GM18505 (cell line): ENCODE results near the gene EP400.

Experiments used
- ATAC-seq: cut with Tn5 transposase; IDR thresholded peaks from one replicate; pipeline ENCODE4 v1.9.1; 2021; ENCODE audit not compliant: unreplicated experiment
- POLR2A ChIP-seq: IDR thresholded peaks from 4 replicates; pipeline ENCODE4 v1.6.1; 2011; ENCODE audit warnings: borderline replicate concordance; ENCODE audit not compliant: insufficient read depth, insufficient read length; ENCODE audit errors: extremely low read depth

EP400 gene

DNA sequence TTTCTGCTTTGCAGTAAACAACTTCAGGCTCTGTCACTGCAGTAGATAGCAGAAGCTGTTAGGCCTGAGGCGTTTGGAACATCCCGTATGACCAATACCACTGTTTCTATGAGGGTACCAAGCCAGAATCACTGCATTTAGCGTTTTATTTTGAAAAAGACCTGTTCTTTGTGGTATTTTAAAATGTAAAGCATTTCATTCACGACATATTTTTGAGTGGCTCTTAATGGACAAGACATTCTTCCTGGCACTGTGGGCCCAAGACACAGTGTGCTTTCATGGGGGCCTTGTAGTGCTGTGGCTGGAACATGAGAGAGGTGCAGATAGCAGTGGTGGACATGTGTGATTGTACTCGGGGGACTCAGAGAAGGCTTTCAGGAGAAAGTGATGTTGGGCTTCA, 107.9 kb downstream of the EP400 start:
- no peak for TF ChIP-seq POLR2A
- ATAC-seq: no peak

DNA sequence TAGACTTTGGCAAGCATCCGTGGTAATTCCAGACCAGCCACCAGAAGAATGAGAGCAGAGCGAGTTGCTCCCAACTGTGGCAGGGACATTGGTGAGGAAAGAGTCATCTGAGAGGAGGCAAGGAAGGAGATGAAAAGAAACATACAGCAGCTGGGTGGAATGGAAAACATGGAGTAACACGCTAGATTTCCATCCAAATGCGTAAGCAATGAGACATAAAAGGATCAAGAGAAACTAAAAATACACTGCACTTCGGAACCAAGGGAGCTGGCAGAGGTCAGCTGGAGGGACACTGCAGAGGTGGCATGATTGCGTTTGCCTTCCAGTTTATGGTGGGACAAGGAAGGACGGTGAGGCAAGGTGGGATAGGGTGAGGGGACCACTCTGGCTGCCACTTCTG, 111.5 kb downstream of the EP400 start:
- ATAC-seq: no peak

GRCh38 chr12:132061641-132062430, 112.1 kb downstream of the EP400 start:
- TF ChIP-seq POLR2A: no peak
- no peak for ATAC-seq

More for the DNA sequence above, 111.5 kb downstream of the EP400 start:
- TF ChIP-seq POLR2A: no peak

- no peak for ATAC-seq
- no peak for TF ChIP-seq POLR2A
These were observed 112.7 kb downstream of the EP400 start for GRCh38 chr12:132062481-132062880.

DNA sequence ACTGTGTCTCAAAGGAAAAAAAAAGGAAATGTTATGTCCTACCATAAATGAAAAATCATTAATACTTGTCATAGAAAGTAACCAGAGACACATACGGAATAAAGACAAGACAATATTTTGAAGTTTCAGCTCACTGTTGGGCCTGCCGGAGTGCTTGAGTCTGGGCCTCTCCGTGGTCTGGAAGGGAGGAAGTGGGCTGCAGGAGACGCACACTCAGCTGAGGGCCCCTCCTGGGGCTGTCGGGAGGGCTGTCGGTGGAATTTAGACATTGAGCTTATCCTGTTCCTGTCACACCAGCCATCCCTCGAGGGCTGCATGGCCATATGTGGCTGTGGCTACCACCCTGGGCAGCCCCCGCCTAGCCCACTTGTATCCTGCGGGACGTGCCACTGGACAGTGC, 113.7 kb downstream of the EP400 start:
- no peak for TF ChIP-seq POLR2A
- ATAC-seq: no peak

GRCh38 chr12:132064631-132065030, 114.9 kb downstream of the EP400 start:
- no peak for ATAC-seq
- TF ChIP-seq POLR2A: no peak

DNA sequence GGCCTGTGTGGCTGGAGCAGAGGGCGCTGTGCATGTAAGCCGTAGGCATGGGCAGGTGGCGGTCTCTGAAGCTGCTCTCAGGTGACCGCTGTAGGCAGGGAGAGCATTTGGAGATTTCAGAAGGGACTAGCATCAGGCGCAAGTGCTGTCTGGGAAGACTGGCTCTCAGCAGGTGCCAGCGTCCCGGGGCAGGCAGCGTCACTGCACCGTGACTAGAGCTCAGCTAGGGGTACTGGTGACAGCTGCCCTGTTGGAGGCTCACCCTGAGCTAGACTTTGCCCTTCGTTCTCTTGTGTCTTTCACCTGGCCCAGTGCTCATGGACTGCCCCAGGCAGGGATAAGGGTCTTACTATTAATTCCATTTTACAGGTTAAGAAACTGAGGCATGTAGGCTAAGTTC, 115.5 kb downstream of the EP400 start:
- TF ChIP-seq POLR2A: no peak
- ATAC-seq: no peak

DNA sequence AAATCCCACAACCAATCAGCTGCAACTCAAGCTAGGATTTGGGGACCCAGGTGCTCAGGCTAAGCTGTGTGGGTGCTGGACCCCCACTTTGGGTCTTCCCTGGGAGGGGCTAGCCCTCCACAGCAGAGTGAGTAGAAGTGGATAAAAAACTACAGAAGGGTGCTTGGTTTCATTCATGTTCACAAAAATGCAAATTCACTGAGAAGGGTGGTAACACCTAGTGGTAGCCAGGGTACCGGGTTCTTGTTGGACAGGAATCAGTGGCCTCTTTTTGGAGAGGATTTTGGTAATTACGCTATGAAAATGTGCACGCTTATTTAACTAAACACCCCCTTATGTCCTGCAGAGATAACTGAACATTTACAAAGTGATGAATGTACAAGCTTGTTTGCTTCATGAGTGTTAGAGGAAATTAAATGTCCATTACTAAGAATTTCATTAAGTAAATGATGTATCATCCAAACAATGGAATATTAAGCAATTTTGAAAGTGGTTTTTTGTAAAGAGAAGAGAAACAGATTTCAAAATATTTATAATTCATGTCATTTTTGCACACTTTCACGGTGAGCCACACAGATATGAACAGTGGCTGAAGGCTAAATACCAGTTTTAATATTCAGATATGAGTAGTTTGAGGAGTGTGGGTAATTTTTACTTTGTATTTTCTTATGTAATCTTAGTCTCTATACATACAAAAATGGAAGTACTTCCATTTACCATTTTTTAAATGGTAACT, 116.0 kb downstream of the EP400 start:
- TF ChIP-seq POLR2A: no peak
- no peak for ATAC-seq

GRCh38 chr12:132066345-132066685, 116.6 kb downstream of the EP400 start:
- TF ChIP-seq POLR2A: no peak
- no peak for ATAC-seq

DNA sequence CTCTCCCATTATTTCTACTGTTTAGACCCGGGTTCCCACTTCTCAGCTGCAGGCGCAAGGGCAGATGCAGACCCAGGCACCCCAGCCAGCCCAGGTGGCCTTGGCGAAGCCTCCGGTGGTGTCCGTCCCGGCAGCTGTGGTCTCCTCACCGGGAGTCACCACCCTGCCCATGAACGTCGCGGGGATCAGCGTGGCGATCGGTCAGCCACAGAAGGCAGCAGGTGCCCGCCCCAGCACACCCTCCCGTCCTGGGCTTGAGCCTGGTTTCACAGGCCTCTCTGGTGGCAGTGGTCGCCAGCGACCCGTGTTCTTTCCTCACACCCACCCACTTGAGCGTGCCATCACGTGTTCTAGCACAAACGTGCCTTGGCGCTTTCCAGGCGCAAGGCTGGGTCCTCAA, 117.0 kb downstream of the EP400 start:
- ATAC-seq: no peak
- no peak for TF ChIP-seq POLR2A

- TF ChIP-seq POLR2A: no peak
- no peak for ATAC-seq
These were observed 117.4 kb downstream of the EP400 start for GRCh38 chr12:132067182-132067581.

DNA sequence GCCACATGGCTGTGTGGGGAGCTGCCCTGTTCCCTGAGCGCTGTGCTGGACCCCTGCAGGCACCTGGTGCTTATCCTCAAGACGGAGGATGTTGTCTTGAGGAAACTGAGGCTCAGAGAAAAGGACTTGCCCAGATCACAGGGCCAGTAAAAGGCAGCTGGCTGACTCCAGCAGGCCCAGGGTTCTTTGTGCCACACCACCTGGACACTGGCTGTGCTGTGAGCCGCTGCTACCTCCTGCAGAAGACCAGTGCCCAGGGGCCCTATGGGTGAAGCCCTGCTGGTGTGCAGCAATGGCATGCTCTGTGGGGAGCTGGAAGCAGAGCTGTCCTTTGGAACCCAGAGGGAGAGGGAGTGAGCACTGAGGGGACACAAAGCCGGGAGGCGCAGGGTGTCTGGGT, 118.5 kb downstream of the EP400 start:
- TF ChIP-seq POLR2A: no peak
- ATAC-seq: no peak

DNA sequence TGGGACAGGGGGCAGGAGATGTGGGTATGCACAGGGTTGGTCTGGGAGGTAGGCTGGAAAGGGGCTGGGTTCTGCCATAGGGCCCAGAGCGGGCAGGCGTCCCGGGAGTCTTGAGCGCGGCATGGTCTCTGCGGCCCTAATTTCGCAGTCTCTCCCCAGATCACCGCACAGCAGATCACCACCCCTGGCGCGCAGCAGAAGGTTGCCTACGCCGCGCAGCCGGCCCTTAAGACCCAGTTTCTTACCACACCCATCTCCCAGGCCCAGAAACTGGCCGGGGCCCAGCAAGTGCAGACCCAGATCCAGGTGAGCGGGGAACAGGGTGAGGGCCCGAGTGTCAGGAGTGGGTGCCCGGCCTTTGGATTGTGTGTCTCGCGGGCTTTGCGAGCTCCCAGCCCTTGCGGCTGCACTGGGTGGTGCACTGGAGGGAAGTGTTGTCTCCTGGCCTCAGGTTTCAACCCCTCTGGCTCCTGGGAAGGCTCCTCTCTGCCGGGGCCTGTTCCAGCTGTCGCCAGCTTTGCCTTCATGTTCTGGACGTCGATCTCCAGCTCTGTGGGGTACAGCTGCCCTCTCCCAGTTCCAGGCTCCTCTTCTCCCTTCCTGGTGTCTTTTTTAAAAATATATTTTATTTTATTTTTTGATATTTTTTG, 119.7 kb downstream of the EP400 start:
- TF ChIP-seq POLR2A: no peak
- no peak for ATAC-seq

- no peak for TF ChIP-seq POLR2A
- ATAC-seq: no peak
These were observed 120.6 kb downstream of the EP400 start for GRCh38 chr12:132070298-132070697.
